RCC 7860 (cell line): Measurements from ENCODE around the gene AGBL1.
"Not testable (repeated sequence)": the region's sequence is repeated elsewhere in the genome, so short reads cannot be mapped to it uniquely, and the experiment has no call there.

ENCODE experiments used
- DNase-seq: peaks from one replicate; pipeline ENCODE4 v3.0.0-alpha.2; 2015; ENCODE audit warnings: low spot score
- FAIRE-seq: peaks from 2 replicates; lab custom pipeline; 2012; peaks lifted over from hg19 to GRCh38; lab: Jason Lieb, UNC

AGBL1 gene

DNA sequence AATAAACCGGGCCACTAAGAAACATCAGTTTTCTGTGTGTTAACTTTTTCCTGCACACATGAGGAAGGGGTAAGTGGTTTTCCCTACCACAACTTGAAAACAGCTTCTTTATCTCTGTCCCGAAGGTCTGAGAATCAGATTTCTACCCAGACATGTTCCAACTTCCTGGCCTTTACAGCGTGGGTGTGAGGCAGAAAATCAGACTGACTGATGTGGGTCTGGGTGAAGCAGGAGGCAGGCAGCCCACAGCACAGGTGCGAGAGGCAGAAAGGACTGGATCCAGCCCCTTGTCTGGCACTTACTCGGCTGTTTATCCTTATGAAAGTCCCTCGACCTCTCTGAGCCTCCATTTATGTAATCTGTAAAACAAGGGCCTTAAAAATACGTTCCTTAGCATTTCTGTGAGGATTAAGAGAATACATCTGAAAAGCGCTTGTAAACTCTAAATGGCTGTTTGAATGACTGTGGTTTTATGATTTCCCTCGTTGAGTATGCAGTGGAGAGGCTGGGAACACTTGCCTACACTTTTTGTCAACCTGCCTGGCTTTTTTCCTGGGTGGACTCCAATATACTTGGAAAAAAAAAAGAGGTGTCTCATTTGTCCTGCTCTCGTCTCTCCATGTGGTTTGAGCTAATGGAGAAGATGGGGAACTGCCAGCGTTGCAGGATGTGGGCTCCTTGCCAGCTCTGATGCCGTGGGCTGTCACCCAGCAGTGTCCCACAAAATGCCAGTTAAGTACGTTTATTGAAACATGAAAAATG, 3.1 kb downstream of the AGBL1 start:
- no peak for FAIRE-seq
- no peak for DNase-seq

GRCh38 chr15:86087808-86088207, 8.1 kb downstream of the AGBL1 start:
- no peak for FAIRE-seq
- no peak for DNase-seq

- no peak for FAIRE-seq
- no peak for DNase-seq
Observed at GRCh38 chr15:86089422-86089821, 9.8 kb downstream of the AGBL1 start.

GRCh38 chr15:86101818-86102217, 22.1 kb downstream of the AGBL1 start:
- DNase-seq (no peak), FAIRE-seq (no peak)

DNA sequence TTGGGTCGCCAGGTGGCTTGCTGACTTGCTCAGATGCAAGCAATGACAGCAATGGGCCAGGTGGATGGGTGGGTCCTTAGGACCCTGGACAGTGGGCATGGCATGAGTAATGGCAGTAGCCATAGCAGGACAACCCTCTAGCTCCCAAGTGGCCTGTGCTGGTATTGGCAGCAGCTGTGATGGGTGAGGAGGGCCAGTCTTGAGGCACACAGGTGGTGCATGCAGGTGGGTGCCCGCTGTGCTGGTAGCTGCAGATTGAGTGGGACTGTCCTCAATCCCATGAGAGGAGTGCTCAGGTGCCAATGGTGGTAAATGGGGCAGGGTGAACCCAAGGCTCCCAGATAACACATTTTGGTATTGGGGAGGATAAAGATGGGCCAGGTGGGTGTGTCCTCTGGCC, 24.2 kb downstream of the AGBL1 start:
- no peak for DNase-seq
- no peak for FAIRE-seq

DNA sequence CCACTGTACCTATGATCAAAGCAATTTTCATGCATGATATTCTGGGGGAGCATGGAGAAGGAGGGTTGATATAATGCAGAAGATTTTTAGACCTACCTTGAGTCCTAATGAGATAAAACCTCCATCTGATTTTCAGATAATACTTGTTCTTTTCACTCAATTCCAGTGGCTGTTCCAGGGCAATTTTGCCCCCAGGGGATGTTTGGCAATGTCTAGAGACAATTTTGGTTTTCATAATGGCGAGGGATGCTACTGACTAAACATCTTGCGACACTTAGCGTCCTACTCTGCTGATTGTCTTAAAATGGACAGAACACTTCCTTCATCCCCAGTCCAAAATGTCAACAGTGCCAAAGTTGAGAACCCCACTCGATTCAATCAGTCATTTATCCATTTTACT, 26.6 kb downstream of the AGBL1 start:
- FAIRE-seq (no peak), DNase-seq (no peak)

DNA sequence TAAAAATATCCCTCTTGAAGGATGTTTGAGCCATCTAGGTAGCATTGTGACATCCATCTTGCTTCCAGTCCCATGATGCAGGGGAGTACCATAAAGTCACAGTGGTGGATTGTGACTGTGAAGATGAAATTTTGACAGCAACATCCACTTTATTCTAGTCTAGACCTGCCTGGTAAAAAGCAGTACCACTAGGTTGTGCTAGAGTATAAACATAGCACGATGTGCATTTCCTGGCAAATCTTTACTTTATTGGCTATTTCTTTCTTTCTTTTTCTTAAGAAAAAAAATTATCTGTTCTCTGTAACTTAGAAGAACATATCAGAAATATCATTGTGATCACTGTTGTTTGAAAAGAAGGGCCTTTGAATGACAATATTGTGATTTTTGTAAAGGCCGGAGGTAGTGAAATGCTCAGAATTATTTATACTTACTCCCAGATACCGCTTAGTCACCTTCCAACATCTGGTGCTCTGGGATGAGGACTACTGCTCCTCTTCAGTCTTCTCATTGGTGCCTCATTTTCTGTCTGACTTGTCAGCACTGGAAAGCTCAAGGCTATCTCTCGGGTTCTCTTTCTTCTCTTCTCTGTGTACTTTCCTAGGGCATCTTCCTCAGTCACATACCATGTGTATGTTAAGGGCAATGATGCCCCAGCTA, 35.6 kb downstream of the AGBL1 start:
- no peak for DNase-seq
- no peak for FAIRE-seq

GRCh38 chr15:86121568-86122225, 42.0 kb downstream of the AGBL1 start:
- DNase-seq (no peak), FAIRE-seq (no peak)

GRCh38 chr15:86122691-86123391, 43.2 kb downstream of the AGBL1 start:
- FAIRE-seq, DNase-seq: not testable (repeated sequence)

DNA sequence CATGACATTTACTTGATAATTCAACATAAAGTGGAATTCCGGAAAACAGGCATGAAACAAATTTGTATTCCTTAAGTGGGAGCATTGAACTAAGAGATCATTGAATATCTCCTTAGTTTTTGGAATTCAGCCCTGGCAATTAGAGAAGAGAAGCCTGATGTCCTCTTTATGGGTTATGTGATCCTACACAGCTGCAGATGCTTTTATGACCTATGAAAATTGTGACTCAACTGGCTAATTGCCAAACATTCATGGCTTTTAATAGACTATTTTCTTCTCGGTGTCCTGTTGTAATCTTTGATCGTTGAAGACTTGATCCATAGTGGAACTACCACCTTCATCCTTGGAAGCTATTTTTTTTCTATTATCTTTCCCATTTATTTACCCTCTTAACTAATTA, 46.1 kb downstream of the AGBL1 start:
- DNase-seq (no peak), FAIRE-seq (no peak)

- FAIRE-seq = no peak
- DNase-seq = no peak
Observed at GRCh38 chr15:86127547-86127946, 47.9 kb downstream of the AGBL1 start.

GRCh38 chr15:86135041-86135440, 55.4 kb downstream of the AGBL1 start:
- no peak for DNase-seq
- no peak for FAIRE-seq

- FAIRE-seq = no peak
Observed at GRCh38 chr15:86136861-86137260, 57.2 kb downstream of the AGBL1 start.

DNA sequence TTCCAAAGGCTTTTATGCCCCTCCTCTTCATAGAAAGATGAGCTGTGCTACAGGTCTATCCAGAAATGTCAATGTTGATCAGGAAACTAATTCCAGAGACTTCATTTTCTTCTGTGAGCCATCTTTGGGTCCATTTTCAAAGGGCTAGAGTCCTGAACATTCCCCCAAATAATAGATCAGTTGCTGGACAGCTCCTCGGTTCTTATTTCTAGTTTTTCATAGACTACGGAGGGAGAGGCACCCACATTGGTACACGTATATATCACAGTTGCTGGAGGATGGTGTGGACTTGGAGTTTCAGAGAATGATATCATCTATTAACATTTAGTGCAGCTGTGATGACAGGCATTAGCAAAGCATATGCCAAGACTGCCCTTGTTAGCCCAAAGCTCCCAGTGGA, 59.1 kb downstream of the AGBL1 start:
- no peak for FAIRE-seq
- DNase-seq = no peak

More at GRCh38 chr15:86136861-86137260, 57.2 kb downstream of the AGBL1 start:
- no peak for DNase-seq

DNA sequence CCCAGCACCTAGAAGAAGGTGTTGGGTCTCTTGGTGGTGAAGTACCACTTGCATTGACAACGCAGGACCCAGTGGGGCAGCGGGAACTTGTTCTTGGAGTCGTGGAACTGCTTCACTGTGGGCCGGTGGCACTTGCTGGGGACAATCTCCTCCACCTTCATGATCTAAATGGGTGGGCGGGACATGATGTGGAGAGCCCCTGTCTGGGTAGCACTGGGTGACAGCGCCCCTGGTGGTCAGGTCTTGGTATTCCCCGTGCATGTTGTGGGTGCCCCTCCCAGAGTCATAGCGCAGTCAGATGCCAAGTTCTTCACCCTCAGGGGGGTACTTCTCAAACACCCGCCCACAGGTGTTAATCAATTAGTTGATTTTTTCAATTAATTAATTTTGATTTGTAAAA, 60.2 kb downstream of the AGBL1 start:
- DNase-seq (no peak), FAIRE-seq (no peak)

GRCh38 chr15:86154705-86155104, 75.0 kb downstream of the AGBL1 start:
- DNase-seq (no peak), FAIRE-seq (no peak)

DNA sequence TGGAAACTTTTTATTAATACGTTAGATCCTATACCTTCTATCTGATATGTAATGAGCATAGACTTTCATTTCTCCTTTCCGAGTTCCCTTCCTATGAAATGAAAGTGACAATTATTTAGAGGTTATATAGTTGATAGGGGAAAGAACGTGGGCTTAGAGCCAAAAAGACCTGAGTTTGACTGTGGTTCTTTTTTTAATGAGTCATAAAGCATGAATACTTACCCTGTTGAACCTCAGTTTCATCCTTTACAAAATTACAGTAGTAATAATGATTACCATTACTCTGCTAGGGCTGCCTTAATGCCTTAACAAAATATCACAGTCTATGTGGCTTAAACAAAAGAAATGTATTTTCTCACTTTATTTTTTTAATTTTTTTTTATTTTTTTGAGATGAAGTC, 75.9 kb downstream of the AGBL1 start:
- FAIRE-seq (no peak), DNase-seq (no peak)

DNA sequence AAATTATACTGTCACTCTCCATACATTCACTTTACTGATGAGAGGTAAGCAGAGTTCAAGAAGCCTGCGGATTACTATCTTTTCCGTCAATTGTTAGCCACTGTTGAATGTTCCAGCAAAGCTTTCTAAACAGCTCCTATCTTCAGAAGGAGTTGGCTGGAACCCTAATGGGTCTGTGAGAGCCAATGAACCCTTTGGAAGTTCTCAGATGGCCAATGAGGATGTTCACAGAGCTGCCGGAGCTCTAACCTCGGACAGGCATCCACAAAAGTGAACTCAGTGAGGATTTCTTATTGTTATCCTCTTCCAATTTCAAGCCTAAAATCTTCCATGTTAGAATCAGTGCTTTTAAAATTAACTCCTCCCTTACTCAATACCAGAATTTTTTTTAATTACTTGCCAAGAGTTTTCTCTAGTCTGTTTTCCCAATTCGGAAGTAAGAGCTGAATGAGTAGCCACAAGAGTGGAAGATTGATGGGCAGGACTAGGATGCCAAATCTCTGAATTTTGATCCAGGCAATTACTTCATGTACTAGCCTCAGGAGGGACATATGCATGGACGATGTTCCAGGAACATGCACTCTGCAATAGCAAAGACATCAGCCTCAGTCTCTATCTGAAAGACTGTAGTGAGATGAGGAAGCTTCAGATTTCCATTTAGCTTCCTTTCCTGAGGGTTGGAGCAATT, 78.1 kb downstream of the AGBL1 start:
- FAIRE-seq (no peak), DNase-seq (no peak)

- DNase-seq = no peak
- no peak for FAIRE-seq
Observed at GRCh38 chr15:86159468-86159867, 79.8 kb downstream of the AGBL1 start.

GRCh38 chr15:86161250-86161649, 81.6 kb downstream of the AGBL1 start:
- FAIRE-seq (no peak), DNase-seq (no peak)

DNA sequence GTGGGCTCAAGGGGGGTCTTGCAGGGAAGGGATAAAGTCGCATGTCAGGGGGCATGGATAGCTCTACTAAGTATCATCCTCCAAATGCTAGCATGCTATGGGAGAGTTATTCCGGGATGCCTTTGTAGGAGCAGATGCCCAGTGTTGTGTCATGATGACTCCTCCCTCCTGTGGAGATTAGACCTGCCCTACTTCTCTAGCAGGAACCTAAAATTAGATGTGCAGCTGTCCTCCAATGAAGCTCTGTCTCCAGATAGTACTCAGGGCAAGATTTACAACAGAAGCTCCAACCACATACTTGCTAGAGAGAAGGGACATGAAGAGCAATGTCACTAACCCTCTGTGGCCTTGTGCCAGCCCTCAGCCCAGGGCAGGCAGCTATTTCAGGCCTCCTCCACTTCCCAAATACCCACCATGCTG, 82.5 kb downstream of the AGBL1 start:
- FAIRE-seq = no peak
- DNase-seq = no peak
